ENCODE data around the gene SLC25A18.
A peak's percentile ranks its signal among the peaks of the same experiment; 100 is the strongest.

Gene SLC25A18

GRCh38 chr22:17628406-17629172 is 65.3 kb downstream of the SLC25A18 start, which contains the start of gene ATP6V1E1:
ATP6V1E1 (minus strand) TSS chr22:17628749; CDS start chr22:17628635, 114 bp downstream.
- CTCF ChIA-PET = no interaction called here
- POLR2A ChIA-PET = no interaction called here
- DNase-seq (ENCODE audit: extremely low spot score) = peak; percentile 99
- no peak for TF ChIP-seq BHLHE40 (IDR thresholded peaks at IDR 0.05; ENCODE audit: borderline replicate concordance)
- TF ChIP-seq PKNOX1 (IDR thresholded peaks at IDR 0.05) = 0 out of 2 replicates have a peak, but pooled peaks have one; percentile 4
- TF ChIP-seq ZNF384 (IDR thresholded peaks at IDR 0.05) = peak; percentile 76
- peak; percentile 58 for TF ChIP-seq ELF4 (IDR thresholded peaks at IDR 0.05)
- TF ChIP-seq L3MBTL2 (conservative IDR thresholded peaks at IDR 0.05) = 0 out of 2 replicates have a peak, but pooled peaks have one; percentile 26

- TF ChIP-seq ZNF384 (IDR thresholded peaks at IDR 0.05) = no peak
- TF ChIP-seq LEF1 (IDR thresholded peaks at IDR 0.05; ENCODE audit: borderline replicate concordance) = no peak
- no peak for TF ChIP-seq CTBP1 (IDR thresholded peaks at IDR 0.05; ENCODE audit: borderline replicate concordance)
- TF ChIP-seq NFRKB (IDR thresholded peaks at IDR 0.05) = no peak
- TF ChIP-seq BHLHE40 (IDR thresholded peaks at IDR 0.05; ENCODE audit: borderline replicate concordance) = no peak
- TF ChIP-seq ARNT (IDR thresholded peaks at IDR 0.05) = no peak
- no peak for TF ChIP-seq ELF4 (IDR thresholded peaks at IDR 0.05)
- TF ChIP-seq L3MBTL2 (conservative IDR thresholded peaks at IDR 0.05) = no peak
- ChIA-PET POLR2A (interaction anchor here (1.6 kb wide), 1 partner anchor 10 kb away, joined by 6 read pairs; the partner anchor contains the start of gene BCL2L13), CTCF (interaction anchor here (0.6 kb wide), 1 partner anchor 364 kb away, joined by 3 read pairs; no protein-coding TSS in a partner anchor)
- DNase-seq (ENCODE audit: extremely low spot score) = no peak
These were observed 65.8 kb downstream of the SLC25A18 start for GRCh38 chr22:17629173-17629489.

GRCh38 chr22:17629641-17630040 is 66.3 kb downstream of the SLC25A18 start:
- CTCF ChIA-PET = interaction anchor here (0.6 kb wide), 1 partner anchor 364 kb away, joined by 3 read pairs; no protein-coding TSS in a partner anchor
- DNase-seq (ENCODE audit: extremely low spot score) = no peak
- TF ChIP-seq LEF1 (IDR thresholded peaks at IDR 0.05; ENCODE audit: borderline replicate concordance) (no peak), BHLHE40 (IDR thresholded peaks at IDR 0.05; ENCODE audit: borderline replicate concordance) (no peak), CTBP1 (IDR thresholded peaks at IDR 0.05; ENCODE audit: borderline replicate concordance) (no peak), PKNOX1 (IDR thresholded peaks at IDR 0.05) (no peak), ZNF384 (IDR thresholded peaks at IDR 0.05) (no peak), FOXA1 (IDR thresholded peaks at IDR 0.05) (no peak), L3MBTL2 (conservative IDR thresholded peaks at IDR 0.05) (no peak)
- POLR2A ChIA-PET = interaction anchor here (1.6 kb wide), 1 partner anchor 9 kb away, joined by 6 read pairs; the partner anchor contains the start of gene BCL2L13

DNA sequence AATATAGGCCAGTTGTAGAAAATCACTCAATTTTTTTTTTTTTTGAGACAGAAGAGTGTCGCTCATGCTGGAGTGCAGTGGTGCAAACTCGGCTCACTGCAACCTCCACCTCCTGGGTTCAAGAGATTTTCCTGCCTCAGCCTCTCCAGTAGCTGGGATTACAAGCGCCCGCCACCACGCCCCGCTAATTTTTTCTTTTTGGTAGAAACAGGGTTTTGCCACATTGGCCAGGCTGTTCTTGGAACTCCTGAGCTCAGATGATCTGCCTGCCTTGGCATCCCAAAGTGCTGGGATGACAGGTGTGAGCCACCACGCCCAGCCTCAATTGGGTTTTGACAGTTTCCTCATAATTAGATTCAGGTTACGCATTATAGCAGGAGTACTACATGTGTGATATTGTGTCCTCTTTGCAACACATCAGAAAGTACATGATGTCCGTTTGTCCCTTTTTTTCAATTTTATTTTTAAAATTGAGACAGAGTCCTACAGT is 67.8 kb downstream of the SLC25A18 start:
- ChIA-PET POLR2A (no interaction called here), CTCF (no interaction called here)
- TF ChIP-seq CTBP1 (IDR thresholded peaks at IDR 0.05; ENCODE audit: borderline replicate concordance) (no peak), SP1 (IDR thresholded peaks at IDR 0.05) (no peak), FOXM1 (IDR thresholded peaks at IDR 0.05; ENCODE audit: borderline replicate concordance) (no peak), ARNT (IDR thresholded peaks at IDR 0.05) (no peak), ELF4 (IDR thresholded peaks at IDR 0.05) (no peak), ZNF384 (IDR thresholded peaks at IDR 0.05) (no peak), FOXA1 (IDR thresholded peaks at IDR 0.05) (no peak), L3MBTL2 (conservative IDR thresholded peaks at IDR 0.05) (no peak), BHLHE40 (IDR thresholded peaks at IDR 0.05; ENCODE audit: borderline replicate concordance) (no peak), PKNOX1 (IDR thresholded peaks at IDR 0.05) (no peak), FOXK2 (IDR thresholded peaks at IDR 0.05) (no peak), SUZ12 (IDR thresholded peaks at IDR 0.05) (no peak), LEF1 (IDR thresholded peaks at IDR 0.05; ENCODE audit: borderline replicate concordance) (no peak)
- DNase-seq (ENCODE audit: extremely low spot score) = no peak

- ChIA-PET POLR2A (no interaction called here), CTCF (no interaction called here)
- DNase-seq (ENCODE audit: extremely low spot score) = no peak
- TF ChIP-seq HDGF (IDR thresholded peaks at IDR 0.05; ENCODE audit: borderline replicate concordance) = no peak
- no peak for TF ChIP-seq FOXM1 (IDR thresholded peaks at IDR 0.05; ENCODE audit: borderline replicate concordance)
- TF ChIP-seq ELF4 (IDR thresholded peaks at IDR 0.05) = no peak
- no peak for TF ChIP-seq L3MBTL2 (conservative IDR thresholded peaks at IDR 0.05)
- TF ChIP-seq FOXA1 (IDR thresholded peaks at IDR 0.05) = no peak
- no peak for TF ChIP-seq SP1 (IDR thresholded peaks at IDR 0.05)
- TF ChIP-seq ZNF384 (IDR thresholded peaks at IDR 0.05) = no peak
- no peak for TF ChIP-seq ARNT (IDR thresholded peaks at IDR 0.05)
These were observed 70.1 kb downstream of the SLC25A18 start for GRCh38 chr22:17633217-17633997.

DNA sequence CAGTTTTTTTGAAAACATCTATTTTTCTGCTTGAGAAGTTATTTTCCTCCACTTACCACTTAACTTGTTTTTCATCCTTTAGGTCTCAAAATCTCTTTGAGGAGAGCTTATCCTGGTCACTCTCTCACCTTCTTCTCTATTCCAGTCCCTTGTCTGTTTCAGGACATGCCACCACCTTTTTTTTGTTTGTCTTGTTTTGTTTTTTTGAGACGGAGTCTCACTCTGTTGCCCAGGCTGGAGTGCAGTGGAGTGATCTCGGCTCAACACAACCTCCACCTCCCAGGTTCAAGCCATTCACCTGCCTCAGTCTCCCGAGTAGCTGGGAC is 70.7 kb downstream of the SLC25A18 start:
- ChIA-PET CTCF (no interaction called here), POLR2A (no interaction called here)
- no peak for TF ChIP-seq SP1 (IDR thresholded peaks at IDR 0.05)
- TF ChIP-seq SUZ12 (IDR thresholded peaks at IDR 0.05) = no peak
- no peak for TF ChIP-seq FOXK2 (IDR thresholded peaks at IDR 0.05)
- no peak for TF ChIP-seq TARDBP (IDR thresholded peaks at IDR 0.05)
- no peak for TF ChIP-seq FOXM1 (IDR thresholded peaks at IDR 0.05; ENCODE audit: borderline replicate concordance)
- TF ChIP-seq FOXA1 (IDR thresholded peaks at IDR 0.05) = no peak
- TF ChIP-seq L3MBTL2 (conservative IDR thresholded peaks at IDR 0.05) = no peak
- no peak for TF ChIP-seq LEF1 (IDR thresholded peaks at IDR 0.05; ENCODE audit: borderline replicate concordance)
- DNase-seq (ENCODE audit: extremely low spot score) = no peak
